GM04503 (cell line): ENCODE results near the gene NPTXR.

Source experiments
- DNase-seq: peaks from one replicate; pipeline ENCODE4 v3.0.0-alpha.2; 2012; ENCODE audit warnings: low read depth

NPTXR gene

DNA sequence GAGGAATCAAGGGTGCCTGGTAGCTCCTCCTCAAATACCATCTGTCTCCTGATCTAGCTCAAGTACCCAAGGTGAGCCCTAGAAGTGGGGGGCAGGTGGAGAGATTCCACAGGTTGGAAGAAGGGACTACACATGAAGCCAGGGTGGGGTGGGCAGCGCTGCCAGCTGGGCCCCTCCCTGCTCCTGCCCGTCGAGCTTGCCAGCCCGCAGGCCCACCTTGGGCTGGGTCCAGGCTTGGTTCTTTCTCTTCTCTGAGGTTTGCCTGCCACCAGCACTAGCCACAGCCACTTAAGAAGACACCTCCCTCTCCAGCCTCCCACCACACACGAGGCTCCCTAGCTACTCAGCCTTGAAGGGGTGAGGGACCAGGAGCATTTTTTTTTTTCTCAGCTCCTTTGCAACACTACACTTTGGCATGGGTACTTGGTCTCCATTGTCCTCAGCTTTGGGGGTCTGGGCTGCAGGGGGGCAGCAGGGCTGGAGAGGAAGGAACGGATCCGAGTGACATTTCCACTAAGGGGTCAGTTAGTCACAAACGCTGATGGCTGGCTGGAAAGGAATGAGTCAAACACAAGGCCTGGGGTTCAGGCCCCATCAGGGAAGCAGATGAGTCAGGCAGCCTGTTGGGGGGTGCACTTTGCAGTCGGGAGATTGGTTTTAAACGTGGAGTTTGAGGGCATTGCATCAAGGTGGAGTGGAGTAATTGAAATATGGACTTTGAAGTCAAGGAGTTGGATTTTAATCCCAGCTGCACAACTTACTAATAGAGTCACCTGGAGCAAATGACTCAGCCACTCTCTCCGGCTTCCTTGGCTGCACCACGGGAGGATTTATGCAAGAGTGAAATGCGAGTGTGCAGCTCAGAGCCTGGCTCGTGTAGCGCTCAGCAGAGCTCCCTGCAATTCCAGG lies 7.4 kb upstream of the NPTXR start:
- DNase-seq: no peak

- no peak for DNase-seq
Measured at GRCh38 chr22:38850399-38850798, 6.6 kb upstream of the NPTXR start.

DNA sequence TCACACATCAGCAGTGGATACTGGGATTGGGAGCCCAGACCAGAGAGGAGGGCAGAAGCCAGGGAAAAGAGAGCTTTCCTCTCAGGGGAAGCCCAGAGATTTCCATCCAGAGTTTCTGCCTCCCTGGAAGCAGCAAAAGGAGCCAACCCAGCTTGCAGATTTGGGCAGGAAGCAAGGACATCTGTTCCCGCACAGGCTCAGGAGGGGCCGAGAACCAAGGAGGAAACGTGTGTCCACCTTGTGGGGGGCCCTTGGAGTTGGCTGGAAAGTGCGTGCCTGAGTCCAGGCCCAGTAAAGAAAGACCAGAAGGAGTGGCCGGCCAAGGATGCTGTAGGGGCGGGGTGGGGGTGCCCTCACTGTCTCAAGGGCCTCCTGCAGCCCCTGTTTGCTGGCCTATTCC lies 6.0 kb upstream of the NPTXR start:
- no peak for DNase-seq

GRCh38 chr22:38846412-38846811 lies 2.6 kb upstream of the NPTXR start:
- DNase-seq: no peak

GRCh38 chr22:38845004-38845740 lies 1.3 kb upstream of the NPTXR start:
- DNase-seq: no peak

DNA sequence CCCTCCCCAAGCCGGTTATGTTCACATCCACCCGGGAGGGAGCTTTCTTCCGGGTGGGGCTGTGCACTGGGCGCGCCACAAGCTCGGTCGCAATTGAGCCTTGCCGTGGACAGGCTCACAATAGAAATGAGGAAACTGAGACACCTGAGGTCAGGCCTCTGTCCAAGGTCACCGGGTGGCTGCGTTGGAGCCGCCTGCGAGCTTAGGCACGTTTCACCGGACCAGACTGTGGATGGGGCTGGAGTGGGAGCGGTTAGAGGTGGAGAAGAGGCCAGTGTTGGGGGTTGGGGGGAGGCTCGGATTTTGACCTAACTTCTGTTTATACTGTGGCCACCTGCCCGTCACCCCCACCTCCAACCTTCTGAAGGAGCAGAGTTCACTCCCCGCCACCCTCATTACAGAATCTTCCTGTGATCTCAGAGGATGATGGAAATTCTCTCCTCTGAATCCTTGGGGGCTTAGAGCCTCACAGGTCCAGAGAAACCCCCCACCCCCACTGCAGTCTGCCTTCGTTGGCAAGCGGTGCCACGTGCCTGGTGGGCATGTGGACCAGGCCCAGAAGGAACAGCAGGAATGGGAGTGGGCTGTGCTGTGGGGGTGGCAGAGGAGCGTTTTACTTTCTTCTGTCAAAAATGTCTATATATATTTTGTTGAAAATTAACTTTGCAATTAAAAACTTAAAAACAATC lies 631 bp upstream of the NPTXR start:
- no peak for DNase-seq

DNA sequence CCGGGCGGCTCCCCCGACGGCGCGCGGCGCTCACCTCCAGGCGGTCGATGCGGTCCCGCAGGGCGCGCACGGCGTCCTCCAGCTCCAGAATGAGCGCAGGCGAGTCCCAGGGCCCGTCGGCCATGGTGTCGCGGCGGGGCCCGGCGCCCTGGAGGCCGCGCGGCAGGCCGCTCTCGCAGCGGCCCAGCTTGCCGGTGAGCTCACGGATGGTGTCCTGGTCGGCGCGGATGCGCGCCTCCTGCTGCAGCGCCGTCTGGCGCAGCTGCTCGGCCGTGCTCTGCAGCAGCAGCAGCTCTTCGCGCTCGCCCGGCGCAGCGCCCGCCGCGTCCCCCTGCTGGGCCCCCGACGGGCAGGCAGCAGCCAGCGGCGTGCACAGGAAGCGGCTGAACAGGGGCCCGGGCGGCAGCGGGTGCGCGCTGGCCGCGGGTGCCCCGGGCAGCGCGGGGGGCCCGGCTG lies 599 bp downstream of the NPTXR start:
- DNase-seq: no peak

- no peak for DNase-seq
Measured at GRCh38 chr22:38842512-38843200, 1.2 kb downstream of the NPTXR start.

GRCh38 chr22:38841635-38842034 lies 2.2 kb downstream of the NPTXR start:
- DNase-seq: no peak

DNA sequence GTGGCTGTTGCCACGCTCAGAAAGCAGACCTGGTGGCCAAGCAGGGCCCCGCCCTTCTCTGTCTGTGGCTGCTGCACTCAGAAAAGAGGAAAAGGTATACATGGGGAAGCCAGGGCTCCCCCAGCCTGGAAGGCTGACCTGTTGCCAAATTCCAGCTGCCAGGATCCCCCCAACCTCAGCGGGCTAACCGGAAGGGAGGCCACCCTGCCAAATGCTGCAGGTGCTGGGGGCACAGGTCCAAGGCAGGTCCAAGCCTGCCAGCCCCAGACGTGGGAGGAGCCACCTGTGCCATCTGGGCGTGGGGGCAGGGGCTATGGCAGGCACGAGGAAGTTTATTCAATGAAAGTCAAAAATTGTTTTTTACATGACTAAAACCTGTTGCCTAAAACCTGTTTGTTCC lies 2.6 kb downstream of the NPTXR start:
- DNase-seq: no peak

DNA sequence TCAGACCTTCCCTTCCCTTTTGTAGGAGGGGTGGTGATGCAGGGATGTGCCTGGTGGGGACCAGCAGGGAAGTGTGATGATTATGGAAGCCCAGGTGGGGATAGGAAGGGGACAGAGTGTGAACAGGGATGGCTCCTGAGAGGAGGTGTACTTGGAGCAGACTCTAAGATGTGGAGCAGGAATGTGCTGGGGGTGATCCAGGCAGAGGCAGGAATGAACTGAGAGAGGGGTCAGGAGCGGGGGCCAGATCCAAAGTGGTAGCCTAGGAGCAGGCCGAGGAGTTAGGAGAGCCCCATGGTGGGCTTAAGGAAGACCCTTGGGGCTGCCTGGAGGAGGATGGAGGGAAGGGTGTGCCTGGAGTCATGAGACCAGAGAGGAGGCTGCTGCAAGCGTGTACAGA lies 3.7 kb downstream of the NPTXR start:
- DNase-seq: no peak

DNA sequence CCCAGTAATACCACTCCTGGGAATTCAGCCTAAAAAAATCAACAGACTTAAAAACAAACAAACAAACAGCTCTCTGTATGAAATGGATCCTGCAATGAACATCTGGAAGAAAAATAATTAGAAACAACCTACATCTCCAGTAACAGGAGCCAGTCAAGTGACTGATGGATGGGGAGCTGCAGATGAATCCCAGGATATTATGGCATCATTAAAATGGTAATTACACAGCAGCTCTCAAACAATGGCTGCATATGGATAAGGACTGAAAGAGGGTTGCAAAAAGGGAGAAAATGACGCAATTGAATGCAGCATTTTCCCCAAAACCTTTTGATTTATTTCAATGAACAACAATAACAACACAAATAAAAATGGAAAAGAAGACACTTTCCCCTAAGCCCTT lies 4.1 kb downstream of the NPTXR start:
- no peak for DNase-seq

DNA sequence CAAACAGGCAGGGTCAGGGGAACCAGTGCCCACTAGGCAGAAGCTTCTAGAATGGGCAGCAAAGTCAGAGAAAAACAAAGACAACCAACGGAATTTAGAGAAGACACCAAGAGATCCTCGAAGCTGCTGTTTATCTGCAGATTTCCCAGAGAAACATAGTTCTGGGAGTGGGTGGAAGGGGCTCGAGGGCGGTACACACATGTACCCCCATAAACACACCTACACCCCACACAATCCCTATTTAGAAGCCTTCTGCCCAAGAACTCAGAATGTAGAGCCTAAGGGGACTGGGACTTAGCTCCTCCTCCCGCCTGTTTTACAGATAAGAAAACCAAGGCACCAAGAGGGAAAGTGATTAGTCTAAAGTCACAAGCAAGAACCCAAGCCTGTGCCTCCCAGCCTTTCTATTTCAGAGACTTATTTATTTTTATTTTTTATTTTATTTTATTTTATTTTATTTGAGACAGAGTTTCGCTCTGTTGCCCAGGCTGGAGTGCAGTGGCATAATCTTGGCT lies 6.4 kb downstream of the NPTXR start:
- DNase-seq: no peak

DNA sequence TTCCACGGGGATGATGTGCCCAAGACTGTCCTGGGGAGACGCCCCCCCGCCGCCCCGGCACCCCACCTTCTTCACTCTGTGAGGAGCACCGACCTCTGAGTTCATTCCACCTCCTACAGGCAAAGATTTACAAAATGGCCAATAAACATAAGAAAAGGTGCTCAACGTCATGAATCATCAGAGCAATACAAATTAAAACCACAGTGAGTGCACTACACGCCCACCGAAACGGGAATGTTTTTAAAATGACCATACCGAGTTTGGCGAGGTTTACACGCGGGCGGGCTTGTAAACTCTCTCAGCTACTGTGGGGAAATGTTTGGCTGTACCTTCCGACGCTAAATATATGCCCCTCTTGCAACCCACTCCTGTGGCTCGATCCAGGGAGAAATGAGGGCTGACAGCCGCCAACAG lies 7.9 kb downstream of the NPTXR start:
- no peak for DNase-seq

GRCh38 chr22:38834991-38835390 lies 8.8 kb downstream of the NPTXR start:
- DNase-seq: no peak

DNA sequence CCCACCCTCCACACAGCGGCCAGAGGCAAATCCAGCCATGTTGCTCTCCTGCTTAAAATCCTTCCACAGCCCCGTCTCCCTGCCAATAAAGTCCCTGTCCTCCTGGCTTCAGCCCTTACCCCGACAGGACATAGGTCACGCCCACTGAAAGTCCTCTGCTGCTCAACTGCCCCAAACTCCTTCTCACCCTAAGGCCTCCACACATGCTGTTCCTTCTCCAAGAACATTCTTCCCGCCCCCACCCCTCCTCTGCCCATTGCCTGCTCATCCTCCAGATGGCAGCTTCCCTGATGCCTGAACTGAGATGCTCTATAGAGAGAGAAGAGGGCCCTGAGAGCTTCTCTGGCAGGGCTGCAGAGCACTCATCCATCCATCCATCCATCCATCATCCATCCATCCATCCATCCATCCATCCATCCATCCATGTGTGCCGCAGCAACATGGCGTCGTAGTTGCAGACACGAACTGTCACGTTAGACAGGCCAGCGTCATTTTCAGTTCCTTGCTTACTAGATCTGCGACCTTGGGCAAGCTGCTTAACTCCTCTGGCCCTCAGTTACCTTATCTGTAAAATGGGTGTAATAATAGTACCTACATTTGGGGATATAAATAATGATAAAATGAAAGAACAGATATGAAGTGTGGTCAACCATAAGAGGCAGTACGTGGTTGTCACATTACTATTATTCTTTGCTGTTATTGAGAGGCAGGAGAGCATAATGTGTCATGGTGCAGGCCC lies 9.4 kb downstream of the NPTXR start:
- no peak for DNase-seq

DNA sequence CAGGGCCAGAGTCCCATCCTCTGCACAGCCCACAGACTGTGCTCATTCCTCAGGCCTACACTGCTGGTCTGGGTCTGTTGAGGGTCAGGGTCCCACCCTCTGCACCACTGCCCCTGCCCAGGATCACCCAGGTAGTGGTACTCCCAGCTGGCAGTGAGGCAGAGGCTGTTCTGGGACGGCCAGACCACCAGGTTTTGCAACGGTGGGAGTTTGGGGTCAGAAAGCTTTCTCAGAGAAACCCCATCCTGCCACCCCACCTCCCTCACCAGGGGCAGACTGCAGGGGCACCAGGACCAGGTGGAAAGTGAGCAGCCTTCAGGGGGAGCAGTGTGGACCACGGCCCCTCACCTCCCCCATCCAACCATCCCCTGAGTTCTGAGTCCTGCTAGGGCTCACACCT lies 10.8 kb downstream of the NPTXR start:
- DNase-seq: no peak

DNA sequence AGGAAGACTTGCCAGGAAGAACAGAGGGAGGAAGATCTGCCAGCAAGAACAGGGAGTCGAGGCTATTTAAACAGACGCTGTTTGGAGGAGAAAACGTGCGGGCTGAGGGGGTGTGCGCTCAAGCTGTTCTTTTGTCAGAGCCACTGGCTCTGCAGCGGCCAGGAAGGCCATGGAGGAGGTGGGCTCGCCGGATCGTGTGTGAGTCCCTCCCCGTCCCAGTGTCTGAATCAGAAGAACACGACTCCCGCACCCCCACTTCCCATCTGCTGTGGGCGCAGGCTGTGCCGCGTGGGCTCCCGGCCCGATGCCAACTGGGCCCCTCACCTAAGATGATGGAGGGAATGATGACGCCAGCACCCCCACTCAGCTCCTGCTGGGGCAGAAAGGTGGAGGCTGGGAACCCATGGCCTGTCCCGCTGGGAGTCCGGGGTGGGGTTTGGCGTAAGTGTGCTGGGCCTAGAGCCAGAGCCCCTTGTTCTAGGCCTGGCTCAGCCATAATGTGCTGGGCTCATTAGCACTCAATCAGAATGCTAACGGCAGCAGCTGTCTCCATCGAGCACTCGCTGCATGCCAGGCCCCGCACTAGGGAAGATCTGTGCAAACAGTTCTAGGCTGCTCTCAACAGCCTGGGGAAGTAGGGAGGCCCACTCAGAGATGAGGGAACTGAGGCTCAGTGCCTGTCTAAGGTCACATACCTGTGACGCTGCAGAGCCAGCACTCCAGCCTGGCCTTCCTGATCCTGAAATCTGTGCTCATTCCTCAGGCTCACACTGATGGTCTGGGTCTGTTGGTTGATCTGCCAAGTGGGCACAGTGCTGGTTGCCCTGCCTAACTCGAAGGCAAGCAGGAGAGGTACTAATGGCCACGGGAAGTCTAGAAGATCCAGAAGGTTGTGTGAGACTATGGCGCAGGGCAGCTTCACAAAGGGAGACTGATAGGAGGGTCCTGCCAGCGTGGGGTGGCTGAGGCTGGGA lies 11.5 kb downstream of the NPTXR start:
- no peak for DNase-seq

DNA sequence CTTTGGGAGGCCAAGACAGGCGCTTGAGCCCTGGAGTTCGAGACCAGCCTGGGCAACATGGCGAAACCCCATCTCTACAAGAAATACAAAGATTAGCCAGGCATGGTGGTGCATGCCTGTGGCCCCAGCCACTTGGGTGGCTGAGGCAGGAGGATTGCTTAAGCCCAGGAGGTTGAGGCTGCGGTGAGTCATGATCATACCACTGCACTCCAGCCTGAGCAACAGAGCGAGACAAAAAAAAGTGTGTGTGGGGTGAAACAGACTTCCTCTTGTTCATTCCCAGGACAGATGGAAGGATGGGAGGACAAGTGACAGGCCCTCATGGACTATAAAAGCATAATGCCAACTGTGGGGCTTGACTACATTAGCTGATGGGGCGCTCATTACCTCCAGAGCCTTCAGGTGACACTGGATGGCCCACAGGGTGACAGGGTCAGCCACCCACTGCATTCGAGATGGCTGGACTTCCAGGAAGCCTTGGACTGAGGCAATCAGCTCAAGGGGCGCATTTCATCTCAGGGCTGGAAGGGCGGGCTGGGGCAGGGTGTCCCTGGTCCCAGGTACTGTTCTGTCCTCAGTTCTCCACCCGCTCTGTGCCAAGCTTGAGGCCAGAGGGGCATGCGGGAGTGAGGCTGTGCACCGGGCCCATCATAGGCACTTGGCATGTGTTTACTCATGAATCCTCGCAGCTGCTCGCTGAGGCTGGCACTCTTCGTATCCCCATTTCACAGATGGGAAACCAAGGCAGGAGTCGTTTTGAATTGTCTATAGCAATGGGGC lies 12.5 kb downstream of the NPTXR start:
- DNase-seq: no peak
